ENCODE results near the gene CCDC177.
"Not testable (repeated sequence)": the region's sequence is repeated elsewhere in the genome, so short reads cannot be mapped to it uniquely, and the experiment has no call there.

The CCDC177 gene

DNA sequence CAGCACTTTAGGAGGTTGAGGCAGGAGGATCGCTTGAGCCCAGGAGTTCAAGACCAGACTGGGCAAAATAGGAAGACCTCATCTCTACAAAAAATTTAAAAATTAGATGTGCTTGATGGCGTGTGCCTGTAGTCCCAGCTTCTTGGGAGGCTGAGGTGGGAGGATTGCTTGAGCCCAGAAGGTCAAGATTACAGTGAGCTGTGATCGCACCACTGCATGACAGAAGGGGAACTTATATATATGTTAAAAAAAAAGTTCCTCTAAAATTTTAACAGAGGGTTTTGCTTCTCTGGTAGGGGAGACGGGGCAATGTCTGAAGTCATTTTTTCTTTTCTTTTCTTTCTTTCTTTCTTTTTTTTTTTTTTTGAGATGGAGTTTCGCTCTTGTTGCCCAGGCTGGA lies 24.8 kb upstream of the CCDC177 start:
- DNase-seq, result not testable (repeated sequence)

DNA sequence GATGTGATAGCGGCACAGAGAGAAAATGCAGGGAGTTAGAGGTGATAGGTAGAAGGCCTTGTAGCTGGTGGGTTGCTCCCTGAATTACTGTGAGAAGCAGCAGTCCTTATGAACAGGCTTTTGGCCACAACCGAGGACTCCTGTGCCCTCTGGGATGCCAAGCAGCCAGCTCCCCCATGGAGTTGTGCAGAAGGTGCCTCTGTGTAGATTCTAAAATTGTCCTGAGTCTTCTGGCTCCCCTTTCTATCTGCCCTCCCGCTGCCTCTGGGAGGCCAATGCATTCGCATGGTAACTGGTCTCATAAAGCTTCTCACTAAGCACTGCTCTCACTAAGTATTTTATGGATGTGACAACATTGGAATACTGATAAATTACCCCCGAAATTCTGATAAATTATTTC lies 20.7 kb upstream of the CCDC177 start:
- DNase-seq, result no peak

DNA sequence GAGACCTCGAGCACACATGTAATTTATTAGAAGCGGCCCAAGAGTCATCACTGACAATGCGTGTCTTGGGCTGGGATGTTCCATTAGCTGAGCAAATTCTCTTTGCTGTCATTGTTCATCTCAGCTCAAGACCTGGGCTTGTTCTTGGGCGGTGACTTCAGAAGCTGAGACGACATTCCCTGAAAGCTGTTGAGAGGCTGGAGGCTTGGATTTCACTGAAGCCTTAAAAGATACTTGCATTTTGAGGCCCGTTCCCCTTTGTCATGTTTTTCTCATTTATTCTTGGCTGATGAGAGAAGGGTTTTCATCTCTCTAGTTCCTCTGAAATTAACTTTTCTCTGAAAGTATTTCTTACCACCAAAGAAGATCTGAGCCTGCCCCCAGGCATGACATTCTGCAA lies 20.2 kb upstream of the CCDC177 start:
- no peak for DNase-seq

DNA sequence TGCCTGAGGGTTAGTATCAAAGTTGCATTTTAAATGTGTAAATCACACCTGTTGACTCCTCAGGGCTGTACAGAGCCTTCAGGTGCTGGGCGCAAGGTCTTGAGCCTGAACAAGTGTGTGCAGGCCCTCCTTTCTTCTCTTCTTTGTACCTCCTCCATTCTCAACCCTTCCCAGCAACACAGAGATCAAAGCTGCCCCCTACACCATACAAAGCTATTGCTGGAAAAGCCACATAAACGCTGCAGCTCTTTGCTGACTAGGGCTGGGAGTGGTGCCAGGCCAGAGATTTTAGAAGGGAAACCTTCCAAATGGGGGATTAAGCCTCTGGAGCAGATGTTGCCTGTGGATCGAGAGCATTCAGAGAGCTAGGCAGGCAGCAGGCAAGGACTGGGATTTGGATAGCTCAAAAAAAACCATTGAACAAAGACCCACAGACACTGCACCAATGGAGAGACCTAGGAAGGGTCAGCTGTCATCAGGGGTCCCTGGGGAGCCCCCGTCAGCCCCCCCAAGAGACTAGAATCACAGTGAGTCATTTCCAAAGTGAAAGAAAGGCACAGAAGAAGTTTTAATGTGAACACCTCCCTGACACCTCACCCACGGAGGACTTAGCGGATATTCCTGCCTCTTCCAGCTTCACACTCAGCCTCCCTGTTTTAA lies 18.5 kb upstream of the CCDC177 start:
- no peak for DNase-seq

DNA sequence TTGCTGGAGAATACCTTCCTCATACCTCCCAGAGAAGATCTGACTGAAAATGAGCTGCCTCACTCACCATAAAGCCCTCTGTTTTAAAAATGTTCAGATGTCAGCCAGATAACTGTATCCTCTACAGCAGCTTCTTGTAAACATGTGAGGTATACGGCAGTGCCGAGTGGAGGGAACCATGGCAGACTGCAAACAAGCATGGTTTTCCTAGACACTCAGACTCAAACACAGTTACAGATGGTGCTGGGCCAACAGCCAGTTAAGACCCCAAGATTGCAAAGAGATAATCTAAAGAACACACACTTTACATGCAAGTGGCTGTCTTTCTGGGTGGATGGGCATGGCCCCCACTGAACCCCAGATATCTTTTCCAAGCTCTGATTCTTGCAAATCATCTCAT lies 16.6 kb upstream of the CCDC177 start:
- DNase-seq, result no peak

DNA sequence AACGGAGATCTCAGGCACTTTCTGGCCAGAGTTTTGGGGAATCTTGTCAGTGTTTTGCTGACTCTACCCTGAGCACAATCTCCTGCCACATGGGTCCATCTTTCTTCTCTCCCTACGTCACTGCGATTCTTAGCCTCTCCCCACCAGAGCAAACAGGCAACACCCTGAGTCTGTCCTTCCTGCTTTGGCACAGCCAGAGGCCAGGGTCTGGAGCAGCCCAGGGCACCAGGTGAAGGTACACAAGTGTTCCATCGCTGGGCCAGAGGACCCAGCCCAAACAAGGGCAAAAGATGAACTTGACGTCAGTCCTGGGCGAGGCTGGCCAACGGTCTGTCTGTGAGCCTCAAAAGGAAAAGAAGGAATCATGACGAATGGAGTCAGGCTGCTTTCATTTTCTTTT lies 12.7 kb upstream of the CCDC177 start:
- no peak for DNase-seq

DNA sequence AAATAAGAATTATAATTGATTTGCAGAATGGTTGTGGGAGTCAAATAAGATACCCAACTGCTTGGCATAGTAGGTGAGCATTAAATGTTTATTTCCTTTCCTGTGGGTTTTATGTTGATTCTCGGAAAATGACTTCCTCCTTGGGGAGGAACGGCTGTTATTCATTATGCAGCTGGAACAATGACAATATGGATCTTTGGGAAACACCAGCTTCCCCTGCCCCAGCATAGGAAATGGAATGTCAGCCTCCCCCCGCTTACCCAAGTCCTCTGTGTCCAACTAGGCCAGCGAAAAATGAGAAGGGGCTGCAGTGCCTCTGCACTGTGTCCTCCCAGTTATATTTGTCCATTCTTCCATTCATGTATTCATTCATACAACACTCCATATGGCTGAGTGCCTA lies 11.7 kb upstream of the CCDC177 start:
- DNase-seq, result no peak

DNA sequence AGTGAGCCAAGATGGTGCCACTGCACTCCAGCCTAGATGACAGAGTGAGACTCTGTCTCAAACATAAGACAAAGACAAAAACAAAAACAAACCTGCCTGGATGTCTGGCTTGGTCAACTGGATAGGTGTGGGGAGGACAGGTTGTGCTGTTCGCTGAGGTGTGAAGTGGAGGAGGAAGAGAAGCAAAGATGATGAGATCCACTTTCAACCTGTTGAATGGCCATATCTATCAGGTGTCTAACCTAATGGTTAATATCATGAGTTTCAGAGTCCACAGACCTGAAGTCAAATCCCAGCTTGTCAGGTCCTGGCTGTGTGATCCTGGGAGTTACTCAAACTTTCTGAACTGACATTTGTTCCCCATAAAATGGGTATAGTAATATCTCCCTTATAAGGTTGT lies 9.7 kb upstream of the CCDC177 start:
- no peak for DNase-seq

DNA sequence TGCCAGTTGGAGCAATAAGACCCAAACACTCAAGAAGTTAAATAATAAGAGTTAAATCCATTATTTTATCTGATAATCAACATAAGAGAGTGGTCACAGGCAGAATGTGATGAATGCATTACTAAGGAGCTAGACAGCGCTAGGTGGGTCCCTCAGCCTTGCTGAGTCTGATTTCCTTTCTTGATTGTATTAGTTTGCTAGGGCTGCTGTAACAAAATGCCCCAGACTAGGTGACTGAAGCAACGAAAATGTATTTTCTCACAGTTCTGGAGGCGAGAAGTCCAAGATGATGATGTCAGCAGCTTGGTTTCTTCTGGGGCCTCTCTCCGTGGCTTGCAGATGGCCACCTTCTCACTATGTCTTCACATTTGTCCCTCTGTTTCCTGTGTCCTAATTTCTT lies 8.2 kb upstream of the CCDC177 start:
- DNase-seq, result no peak

DNA sequence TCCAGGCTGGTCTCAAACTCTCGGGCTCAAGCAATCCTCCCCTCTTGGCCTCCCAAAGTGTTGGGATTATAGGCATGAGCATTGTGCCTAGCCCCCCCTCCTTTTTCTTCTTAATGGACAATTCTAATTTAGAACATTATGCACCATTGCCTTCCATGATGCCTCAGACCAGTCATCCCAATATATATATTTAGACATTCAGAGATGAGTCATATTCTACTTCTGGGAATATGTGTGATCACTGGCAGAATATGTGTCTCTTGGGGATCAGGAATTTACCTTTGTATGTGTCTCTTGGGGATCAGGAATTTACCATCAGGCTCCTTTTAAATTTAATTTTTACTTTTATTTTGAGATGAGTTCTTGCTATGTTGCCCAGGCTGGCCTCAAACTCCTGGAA lies 7.5 kb upstream of the CCDC177 start:
- no peak for DNase-seq

DNA sequence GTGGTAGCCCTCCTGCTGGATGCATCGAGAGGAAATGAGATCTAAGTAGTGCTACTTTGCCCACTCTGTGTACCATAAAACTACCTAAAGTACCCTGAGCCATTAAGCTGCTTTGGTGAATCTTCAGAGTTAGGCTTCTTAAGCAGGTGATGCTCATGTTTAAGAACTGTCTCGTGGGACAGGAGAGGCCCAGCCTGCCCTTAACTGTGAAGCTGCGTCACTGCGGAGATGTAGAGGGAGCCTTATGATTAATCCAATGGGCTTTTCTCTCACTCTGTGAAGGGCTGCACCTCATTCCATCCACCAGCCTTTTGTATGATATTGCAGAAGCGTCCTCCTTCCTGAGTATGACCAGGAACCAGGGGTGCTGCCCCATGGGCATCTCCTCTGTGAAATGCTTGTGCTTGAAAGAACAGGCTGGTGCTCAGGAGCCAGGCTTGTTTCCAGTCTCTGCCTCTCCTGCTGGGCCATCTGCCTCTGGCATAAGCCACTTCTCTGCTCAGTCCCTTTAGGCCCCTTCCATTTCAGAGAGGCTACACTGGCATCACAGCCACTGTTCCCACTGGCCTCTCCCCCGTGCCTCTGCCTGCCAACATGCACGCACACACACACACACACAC lies 6.8 kb upstream of the CCDC177 start:
- no peak for DNase-seq

DNA sequence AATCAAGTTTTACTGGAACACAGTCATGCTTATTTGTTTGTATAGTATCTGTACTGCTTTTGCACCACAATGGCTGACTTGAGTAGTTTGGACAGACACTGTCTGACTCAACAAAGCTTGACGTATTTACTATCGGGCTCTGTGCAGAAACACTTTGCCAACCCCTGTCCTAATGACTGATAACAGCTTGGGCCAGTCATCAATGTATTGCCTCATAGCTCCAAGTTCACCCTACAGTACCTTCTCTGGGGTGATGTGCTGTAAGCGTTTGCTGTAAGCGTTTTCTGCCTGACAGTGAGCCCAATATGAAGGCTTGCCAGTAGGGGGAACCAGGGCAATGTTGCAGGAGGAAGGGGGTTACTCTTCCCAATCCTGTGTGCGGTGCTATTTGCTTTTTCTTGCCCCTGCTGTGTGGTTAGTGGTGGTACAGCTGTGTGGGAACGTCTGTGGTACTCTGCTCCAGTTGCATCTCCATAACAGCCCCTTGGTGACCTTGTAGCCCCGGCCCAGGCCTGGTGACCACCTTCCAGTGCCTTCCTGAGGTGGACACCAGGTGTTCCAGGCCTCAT lies 5.4 kb upstream of the CCDC177 start:
- DNase-seq, result peak in 1 of 5 experiments; percentile 30

DNA sequence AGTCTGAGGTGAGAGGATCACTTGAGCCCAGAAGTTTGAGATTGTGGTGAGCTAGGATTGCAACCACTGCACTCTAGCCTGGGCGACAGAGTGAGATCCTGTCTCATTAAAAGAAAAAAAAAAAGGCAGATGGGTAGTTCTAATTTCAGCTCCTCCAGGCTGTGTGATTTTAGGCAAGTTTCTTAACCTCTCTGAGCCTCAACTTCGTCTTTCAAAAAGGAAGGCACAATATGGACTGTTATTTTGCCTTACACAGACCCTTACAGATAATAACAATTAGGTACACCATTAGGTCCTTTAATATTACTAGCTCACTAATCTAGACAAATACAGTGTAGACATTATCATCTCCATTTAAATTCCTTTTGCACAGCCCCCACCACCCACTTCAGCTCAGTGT lies 4.8 kb upstream of the CCDC177 start:
- no peak for DNase-seq

DNA sequence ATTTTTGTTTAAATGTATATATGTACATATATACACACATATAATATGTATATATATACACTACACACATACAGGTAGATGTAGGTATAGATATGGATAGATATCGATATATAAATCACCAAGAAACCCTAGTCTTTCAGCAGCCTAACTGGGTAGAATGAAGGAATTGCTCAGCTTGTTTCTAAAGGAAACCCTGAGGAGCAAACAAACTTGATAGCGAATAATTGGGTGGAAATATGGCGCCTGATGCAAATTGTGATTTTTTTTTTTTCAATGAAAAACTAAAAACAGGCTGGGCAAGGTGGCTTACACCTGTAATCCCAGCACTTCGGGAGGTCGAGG lies 254 bp upstream of the CCDC177 start:
- DNase-seq, result no peak

DNA sequence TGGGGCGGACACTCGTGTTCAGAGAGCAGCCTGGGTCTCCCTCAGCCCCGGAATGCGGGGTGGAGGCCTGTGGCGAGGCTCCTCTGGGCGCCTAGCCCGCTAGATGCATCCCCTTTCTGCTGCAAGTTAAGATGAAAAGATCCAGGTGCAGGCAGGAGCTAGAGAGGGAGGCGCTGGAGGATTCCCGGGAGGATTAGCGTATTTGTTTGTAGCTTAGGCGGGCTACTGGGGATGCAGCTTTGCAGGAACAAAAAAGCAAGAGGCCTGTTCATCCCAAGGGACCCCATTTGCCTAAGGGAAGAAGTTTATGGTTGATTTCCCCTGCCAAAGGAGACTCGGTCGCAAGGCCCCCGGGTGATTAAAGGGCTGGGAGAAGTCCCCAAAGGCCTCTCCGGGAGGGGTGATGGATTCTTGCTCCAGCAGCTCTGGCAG lies 824 bp downstream of the CCDC177 start:
- no peak for DNase-seq

DNA sequence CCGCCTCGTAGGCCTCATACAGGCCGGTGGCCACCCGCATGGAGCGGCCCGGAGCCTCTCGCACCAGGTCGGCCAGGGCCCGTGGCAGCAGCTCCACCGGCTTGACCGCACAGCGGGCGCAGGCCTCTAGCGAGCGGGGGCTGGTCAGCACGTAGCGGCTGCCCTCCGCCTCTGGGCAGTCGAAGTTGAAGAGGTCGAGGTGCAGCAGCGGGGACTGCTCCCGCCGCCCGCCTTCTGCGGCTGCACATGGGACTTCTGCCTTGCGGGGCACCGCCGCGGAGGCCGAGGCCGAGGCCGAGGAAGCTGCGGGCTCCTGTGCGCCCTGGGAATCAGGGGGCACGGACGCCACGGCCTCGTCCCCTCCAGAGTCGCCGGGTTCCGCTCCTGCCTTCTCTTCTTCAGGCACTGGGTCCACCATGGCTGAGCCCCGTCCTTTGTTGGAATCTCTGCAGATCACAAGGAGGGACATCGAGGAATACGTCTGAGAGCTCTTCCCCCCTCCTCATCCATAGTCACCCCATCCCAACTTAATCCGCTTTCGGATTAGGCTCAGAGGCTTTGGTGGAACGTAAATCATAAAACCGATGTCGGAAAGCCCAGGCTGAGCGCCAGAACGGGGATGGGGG lies 1.4 kb downstream of the CCDC177 start:
- DNase-seq, result no peak

DNA sequence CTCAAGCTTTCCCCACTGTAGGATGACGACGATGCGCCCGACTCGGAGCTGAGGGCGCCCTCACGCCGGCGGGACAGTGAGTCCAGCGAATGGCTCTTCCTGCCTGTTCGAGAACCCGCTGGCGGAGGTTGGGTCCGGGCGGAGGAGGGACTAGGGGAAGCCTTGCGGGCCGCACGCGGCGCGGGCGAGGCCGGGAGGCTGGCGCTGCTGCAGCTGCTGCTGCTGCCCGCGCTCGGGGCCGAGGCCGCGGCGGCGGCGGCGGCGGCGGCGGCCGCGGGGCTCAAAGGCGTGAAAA lies 1.9 kb downstream of the CCDC177 start:
- DNase-seq, result no peak

DNA sequence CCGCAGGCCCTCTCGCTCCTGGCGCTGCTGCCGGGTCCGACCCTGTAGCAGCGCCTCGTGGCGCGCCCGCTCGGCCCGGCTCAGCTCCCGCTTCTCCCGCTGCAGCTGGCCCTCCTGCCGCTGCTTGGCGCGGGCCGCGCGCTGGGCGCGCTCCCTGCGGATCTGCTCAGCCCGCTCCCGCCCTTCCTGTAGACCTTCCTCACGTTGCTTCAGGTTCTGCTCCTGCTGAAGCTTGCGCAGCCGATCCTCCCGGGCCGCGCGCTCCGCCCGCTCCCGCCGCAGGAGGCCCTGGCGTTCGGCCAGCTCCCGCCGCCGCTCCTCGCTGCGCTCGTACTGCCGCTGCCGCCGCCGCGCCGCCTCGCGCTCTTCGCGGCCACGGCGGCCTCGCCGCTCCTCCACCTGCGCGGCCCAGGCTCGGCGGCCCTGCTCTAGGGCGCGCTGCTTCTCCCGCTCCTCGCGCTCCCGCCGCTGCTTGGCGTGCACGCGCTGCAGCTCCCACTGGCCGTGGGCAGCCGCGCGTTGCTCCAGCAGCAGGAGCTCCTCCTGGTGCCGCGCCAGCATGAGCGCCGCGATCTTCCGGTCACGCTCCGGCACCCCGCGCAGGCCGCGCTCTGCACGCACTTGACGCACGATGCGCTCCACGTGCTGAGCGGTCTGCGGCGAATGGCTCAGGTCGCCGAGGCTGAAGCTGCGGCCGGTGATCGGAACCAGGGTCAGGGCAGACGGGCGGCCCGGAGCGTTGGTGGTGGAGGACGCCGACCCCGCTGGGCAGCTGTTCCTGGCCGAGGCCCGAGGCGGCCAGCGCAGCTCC lies 2.4 kb downstream of the CCDC177 start:
- DNase-seq, result peak in 1 of 5 experiments; percentile 45

DNA sequence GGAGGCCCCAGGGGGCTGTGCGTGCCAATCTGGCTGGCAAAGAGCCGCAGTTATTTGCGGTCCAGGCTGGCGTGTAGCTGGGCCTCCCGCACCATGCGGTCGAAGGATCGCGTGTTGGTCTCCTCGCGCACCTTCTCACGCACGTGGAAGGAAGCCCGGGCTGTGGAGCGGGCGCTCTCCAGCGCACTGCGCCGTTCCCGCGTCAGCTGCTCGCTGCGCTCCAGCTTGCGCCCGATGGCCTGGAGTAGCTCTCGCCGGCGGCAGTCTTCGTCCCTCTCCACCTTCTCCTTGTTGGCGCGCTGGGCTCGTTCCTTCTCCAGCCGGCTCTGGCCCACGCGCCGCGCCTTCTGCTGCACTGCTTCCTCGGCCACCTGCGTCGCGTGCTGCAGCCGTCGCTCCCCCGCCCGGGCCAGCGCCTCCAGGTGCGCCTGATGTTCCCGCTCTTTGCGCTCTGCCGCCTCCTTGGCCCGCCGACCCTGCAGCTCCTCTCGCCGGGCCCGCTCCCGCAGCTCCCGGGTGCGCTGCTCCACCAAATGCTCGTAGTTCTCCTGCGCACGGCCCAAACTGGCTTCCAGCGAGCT lies 3.1 kb downstream of the CCDC177 start:
- peak in 1 of 5 experiments; percentile 22 for DNase-seq

DNA sequence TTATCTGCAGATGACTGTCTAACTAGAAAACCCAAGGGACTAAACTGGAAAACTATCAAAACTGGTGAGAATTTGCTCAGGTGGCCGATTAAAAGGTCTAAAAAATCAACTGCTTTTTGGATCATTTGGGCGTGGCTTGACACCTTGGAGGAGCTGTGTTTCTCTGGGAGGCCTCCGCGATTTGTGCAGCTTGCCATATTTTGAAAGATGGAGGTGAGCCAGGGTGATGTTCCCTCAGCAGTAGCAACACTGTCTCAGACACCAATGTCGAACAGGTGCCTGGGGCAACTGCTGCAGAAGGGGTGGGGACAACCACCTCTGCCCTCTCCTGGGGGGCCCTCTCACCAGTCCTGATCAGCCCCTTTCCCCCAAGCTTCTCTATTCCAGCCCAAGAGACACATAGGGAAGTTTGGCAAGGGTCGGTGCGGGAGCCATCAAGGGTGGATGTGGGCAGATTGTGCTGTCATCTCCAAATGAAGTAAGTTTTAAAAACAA lies 3.8 kb downstream of the CCDC177 start:
- no peak for DNase-seq

DNA sequence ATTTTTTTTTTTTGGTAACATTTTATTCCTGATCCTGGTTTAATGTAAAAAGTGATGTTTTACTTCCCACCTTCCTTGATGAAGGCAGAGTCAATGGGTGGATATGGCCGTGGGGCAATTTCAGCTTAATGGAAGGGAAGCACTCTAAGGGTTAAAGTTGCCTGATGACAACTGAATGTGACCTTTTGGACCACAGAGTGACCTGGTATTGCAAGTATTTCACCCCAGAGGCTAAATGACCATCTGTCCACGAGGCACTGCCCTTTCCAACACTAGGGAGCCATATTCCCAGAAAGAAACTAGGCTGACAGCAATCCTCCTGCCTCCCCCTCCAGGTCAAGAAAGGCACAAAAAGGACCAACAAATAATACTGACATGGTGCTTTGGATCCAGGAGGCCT lies 4.8 kb downstream of the CCDC177 start:
- no peak for DNase-seq

DNA sequence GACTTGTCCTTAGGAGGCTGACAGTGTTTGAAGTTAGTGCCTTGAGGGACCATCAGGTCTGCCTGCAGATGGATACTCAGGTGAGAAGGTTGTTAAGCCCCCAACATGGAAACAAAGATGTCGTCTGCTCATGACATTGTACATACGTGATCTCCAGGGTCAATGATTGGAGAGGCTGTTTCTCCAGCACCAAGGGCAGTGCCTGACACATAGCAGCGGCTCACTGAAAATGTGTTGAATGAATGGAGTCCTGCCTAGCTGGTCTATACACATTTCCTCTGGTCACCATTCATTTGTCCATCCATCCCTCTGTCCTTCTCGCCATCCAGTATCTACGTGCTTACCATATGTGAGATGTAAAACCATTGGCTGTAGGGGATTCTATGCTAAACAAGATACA lies 7.1 kb downstream of the CCDC177 start:
- no peak for DNase-seq

DNA sequence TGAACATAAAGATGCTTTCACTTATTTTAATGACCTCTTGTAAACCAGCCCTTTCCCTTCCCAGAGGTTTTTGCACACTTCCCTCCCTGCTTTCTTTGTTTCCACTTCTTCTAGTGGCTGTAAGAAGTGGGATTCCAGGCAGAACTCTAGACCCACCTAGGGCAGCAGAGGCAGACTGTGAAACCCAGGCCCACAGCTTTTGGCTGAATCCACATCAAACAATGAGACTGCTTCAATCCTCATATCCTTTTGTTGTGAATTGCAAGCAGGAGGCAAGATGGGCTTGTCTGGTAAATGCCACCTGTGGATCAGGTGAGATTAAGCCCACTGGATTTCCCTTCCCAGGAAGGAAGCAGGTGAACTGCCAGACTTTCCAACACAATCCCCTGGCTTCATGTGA lies 12.8 kb downstream of the CCDC177 start:
- DNase-seq, result no peak
